Measurements from ENCODE around the gene PRRC2A.

DNA sequence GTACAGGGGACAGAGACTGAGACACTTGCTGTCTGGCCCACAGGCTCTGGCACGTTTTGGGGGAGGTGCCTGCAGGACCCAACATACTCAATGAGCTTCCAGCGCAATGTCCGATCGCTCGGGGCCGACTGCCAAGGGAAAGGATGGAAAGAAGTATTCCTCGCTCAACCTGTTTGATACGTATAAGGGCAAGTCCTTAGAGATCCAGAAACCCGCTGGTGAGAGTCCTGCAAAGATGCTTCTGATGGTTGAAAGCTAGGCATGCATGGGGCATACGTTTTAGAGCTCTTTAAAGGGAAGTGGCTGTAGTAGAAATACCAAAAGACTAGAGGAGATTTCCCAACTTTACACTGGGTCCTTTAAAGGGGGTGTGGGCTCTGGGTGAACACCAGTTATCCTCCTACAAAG lies 2.2 kb downstream of the PRRC2A start:
- TF ChIP-seq POLR2A (IDR thresholded peaks at IDR 0.05): no peak
- TF ChIP-seq, protein P1, sequence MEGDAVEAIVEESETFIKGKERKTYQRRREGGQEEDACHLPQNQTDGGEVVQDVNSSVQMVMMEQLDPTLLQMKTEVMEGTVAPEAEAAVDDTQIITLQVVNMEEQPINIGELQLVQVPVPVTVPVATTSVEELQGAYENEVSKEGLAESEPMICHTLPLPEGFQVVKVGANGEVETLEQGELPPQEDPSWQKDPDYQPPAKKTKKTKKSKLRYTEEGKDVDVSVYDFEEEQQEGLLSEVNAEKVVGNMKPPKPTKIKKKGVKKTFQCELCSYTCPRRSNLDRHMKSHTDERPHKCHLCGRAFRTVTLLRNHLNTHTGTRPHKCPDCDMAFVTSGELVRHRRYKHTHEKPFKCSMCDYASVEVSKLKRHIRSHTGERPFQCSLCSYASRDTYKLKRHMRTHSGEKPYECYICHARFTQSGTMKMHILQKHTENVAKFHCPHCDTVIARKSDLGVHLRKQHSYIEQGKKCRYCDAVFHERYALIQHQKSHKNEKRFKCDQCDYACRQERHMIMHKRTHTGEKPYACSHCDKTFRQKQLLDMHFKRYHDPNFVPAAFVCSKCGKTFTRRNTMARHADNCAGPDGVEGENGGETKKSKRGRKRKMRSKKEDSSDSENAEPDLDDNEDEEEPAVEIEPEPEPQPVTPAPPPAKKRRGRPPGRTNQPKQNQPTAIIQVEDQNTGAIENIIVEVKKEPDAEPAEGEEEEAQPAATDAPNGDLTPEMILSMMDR (IDR thresholded peaks at IDR 0.05): no peak
